Activated T-cell treated with anti-CD3 and anti-CD28 coated beads for 48 hours (primary cell): ENCODE measurements around the gene GPR176.

Source experiments
- DNase-seq: peaks from one replicate; pipeline ENCODE4 v3.0.0-alpha.2; 2020; ENCODE audit warnings: low read depth

The GPR176 gene

DNA sequence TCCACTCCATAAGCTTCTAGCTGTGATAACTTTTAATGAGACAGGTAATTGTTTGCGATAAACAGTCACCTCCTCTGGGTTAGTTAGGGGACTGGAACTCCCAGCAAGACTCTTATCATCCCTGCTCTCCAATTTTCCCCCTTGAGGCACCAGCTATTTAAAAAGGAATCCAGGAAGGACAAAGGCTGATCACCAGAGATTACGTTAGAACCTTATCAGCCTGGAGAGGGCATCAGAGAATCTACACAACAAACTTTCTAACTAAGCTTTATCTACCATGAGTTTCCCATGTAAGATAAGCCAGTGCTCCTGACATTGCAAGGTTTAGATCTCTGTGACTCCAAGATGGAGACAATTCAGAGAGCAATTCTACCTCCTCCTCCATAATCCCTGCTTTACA lies 31.3 kb downstream of the GPR176 start:
- DNase-seq = no peak

DNA sequence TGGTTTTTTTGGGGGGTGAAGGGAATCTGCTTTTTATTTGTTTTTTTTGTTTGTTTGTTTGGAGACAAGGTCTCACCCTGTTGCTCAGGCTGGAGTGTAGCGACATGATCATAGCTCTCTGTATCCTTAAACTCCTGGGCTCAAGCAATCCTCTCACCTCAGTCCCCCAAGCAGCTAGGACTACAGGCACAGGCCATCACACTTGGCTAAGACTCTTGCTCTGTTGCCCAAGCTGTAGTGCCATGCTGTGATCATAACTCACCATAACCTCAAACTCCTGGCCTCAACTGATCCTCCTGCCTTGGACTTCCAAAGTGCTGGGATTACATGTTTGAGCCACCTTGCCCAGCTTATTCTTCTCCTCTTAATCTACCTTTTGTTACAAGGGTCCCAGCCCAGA lies 31.8 kb downstream of the GPR176 start:
- DNase-seq = no peak

DNA sequence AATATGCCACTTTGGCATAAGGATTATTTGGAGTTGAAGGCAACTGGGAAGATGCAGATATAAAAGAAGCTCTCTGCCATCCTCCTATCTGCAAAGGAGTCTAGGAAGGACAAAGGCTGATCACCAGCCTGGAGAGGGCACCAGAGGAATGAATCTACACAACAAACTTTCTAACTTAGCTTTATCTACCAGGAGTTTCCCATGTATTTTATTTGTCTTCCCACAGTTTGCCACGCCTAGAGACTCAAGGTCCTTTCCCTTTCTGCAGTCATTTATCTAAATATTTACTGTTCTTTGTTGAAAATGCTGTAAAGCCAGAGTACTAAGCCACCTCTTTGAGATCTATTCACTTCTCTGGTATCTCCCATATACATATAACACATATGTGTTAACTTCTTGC lies 32.2 kb downstream of the GPR176 start:
- no peak for DNase-seq

DNA sequence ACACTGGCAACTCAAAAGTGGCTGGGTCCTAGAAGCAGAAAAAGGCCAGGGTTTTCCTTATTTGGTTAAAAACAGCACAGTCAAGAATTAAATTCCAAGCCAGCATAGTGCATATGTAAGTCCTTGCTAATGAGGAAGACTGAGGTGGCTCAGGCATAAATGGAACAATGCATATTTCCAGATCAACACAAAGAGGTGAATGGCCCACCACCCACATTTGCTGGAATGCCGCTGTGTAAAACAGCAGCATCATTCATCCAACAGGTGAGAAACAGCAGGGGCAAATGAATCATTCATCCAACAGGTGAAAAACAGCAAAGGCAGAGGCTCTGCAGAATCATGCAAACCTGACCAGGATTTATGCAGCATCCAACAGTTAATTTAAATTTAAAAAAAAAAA lies 32.9 kb downstream of the GPR176 start:
- DNase-seq = no peak

DNA sequence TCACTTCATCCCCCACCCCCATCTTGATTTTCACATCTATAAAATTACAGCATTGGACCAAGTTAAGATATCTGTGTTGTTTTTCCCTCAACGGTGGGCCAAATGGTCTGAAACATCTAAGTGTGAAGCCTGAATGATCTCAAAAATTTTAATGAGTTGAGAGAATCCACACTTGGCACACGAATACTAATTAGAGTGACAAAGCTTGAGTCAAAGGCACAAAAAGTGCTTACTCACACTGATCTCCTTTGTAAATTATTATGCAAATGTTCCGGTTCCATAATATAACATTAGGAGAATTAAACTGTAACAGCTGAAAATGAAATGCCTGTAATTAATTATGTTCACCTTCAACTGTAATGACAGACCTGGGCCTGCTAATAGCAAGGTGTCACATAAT lies 33.6 kb downstream of the GPR176 start:
- no peak for DNase-seq

DNA sequence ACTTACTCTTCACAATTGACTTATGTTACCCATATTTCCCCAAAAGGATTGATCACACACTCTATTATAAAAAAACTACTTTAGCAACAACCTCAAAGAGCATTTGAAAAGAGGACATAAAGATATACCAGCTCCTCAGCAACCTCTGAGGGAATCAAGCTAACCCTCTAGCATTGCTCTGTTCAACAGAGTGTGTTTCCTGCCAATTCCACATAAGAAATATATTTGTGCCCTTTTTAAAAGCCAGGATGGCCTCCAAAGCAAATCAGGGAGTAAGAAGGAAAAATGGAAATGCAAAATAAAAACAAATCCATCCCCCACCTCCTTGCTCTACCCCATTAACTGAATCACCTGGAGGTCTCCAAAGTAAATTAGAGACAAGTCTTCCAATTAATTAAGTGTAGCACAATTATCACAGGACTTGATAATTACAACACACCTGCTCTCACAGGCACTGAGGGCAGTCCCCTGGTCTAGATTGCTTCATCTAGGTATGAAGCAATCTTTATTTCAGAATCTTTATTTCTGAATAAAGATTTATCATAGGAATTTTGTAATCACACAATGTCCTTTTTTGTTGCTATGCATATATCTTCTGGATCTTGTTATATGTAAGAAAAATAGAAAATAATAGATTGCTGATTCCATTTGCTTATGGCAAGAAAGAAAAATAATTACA lies 34.8 kb downstream of the GPR176 start:
- DNase-seq = no peak

DNA sequence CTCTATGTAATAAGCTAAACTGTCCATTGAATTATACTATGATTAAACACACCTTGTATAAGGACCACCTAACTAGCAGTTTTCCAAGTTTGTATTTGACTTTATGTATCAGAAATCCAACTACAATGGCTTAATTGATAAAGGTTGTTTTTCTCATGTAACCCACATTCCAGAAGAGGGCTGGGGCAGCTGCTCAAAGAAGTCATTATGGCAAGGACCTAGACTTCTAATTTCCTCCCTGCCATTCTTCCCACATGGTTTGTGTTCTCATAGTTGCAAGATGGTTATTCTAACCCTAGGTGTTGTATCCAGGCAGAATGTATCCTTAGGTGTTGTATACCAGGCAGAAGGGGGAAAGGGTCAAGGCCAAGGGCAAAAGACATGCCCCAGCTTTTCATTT lies 35.7 kb downstream of the GPR176 start:
- DNase-seq = no peak

DNA sequence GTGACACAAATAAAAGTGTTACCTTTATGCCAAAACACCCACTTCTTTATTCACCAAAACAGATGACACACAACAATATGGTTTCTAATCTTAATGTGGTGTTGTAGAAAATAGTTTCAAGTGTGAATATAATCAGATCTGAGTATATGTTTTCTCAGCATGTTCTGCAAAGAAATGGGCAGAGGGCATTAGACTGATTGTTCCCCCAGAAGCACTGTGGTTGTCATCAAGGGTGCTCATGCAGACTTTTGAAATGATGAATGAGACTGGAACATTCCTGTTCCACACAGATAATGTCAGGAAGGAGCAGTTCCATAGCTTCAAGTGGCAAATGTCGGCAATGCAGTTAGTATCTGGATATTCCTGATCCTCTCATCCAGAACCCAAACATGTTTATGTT lies 37.5 kb downstream of the GPR176 start:
- DNase-seq = no peak

DNA sequence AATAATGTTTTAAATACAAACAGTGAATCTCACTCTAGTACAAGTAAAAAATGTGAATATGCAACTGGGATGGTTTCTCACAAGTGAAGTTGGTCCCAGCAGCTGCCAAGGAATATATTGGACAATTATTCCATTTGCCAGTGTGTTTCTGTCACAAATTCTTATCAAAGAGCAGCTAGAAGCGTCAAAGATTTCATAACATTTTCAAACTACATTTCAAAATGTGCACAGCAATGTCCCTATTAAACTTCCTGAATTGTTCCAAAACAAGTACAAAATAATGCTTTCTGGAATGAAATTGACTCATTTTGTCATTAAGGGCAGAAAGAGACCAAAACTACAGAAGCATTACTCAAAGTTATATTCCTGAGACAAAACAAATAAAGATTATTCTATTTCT lies 38.3 kb downstream of the GPR176 start:
- no peak for DNase-seq

DNA sequence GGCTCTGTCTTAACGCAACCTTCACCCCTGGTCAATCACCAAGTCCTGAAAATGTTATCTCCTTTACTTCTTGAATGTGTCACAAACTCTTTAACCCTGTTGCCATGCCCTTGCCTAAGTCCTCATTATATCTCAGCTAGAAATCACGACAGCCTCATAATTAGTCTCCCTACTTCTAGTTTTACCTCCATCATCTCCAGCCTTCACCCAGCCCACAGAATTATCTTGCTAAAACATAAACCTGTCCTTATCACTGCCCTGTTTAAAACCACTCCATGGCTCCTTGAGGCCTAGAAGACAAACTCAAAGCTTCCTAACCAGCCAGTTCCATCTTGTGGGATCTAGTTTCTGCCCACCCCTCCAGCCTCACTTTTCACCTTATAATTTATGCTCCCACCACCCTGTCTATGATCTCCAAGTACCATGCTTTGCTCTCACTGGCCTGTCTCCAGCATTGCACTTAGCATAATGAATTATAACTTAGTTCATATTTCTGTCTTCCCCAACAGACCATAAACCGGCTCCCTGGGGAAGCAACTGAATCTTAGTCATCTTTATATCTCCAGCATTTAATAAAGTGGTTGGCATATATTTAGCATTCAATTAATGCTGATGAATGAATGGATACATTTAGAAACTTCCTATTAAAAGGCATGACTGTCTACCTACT lies 39.2 kb downstream of the GPR176 start:
- no peak for DNase-seq

DNA sequence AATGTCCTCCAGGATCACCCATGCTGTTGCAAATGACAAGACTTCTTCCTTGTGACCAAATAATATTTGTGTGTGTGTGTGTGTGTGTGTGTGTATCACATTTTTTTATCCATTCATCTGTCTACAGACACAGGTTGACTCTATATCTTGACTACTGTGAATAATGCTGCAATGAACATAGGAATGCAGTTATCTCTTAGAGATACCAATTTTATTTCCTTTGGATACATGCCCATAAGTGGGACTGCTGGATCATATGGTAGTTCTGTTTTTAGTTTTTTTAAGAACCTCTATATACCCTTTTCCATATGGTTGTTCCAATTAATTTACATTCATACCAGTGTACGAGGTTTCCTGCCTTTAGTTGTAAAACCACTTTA lies 41.7 kb downstream of the GPR176 start:
- no peak for DNase-seq

DNA sequence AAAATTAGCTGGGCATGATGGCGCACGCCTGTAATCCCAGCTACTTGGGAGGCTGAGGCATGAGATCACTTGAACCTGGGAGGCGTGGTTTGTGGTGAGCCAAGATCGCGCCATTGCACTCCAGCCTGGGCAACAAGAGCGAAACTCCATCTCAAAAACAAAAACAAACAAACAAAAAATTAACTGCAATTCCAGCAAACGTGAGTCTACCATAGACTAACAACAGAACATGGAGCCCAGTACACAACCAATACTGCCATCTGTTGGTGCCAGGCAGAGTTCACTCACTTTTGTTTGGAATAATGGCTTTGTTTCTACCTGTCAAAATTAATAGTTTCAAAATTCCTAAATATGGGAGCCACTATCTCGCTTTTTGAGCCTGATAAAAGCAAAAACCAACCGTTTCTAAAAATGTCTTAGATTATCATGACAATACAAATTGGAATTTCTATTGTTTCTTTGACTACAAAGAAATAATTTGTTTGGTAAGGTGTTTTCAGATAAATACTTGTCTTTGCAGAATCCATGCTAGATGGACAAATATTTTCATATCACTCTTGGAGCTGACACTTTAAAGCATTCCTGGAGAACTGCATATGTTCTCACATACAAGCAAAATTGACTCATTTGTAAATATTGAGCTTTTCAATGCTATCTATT lies 45.0 kb downstream of the GPR176 start:
- DNase-seq = no peak

DNA sequence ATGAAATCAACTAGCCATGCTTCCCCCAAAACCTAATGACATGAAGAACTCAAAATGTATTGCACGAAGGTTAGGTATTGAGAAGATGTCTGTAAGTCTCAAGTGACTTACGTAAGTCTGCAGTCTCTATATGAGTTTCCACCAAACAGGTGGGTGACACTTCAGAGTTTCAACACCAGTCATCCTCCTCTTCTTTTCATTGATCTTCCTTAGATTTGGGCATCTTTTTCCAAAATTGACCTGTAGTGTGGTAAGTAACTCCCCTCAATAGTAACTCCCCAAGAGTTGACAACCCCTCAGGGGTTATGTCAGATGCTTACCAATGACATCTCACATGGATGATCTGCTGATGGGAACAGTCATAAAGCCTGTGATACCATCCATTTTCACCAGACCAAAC lies 46.1 kb downstream of the GPR176 start:
- no peak for DNase-seq

DNA sequence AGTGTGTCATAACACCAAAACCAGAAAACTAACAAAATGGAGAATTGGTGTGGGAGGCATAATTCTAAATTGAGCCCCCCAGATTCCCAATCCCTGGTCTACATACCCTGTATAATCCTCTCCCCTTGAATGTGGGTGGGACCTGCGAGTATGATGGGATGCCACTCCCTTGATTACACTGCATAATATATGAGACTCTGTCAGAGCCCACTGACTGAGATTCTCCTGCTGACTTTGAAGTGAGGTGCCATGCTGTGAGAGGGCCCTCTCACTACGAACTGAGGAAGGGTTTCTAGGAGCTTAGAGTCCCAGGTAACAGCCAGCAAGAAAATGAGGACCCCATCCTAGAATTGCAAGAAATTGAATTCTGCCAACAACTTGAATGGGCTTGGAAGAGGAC lies 49.5 kb downstream of the GPR176 start:
- no peak for DNase-seq

DNA sequence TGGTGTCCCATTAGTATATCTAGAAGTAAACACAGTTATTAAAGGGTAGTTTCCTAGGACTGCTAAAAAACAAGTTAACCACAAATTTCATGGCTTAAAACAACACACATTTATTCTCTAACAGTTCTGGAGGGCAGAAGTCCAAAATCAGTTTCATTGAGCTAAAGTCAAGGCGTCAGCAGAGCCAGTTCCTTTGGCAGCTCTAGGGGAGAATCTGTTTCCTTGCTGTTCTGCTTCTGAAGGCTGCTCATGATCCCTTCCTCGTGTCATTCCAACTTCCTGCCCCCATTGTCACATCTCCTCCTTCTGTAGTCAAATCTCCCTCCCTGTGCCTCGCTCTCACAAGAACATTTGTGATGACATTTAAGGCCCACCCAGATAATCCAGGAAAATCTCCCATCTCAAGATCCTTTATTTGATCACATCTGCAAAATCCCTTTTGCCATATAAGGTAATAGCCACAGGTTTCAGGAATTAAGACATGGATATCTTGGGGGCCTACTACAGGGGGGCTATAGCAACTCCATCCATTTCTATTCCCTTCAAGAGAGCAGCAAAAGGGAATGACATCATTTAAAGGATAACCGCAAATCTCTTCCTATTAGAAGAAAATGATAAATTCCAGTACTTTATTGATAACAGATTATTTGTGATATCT lies 50.1 kb downstream of the GPR176 start:
- DNase-seq = no peak

DNA sequence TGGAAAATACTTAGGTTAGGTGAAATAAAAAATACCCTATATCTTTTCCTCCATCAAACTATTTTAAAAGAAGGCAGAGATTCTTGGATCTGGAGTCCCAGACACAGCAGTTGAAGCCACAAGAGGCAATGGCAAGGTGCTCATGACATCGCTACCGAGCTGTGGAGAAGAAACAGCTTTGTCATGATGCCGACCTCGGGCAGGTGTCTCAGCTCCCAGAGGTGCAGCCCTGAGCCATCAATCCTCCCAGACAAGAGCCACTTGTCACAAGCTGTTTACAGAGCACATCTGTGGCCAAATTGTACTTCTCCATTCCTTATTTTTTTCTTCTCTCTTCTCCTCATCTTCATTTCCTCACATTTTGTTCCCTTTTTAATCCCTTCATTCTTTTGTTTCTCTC lies 50.8 kb downstream of the GPR176 start:
- DNase-seq = no peak

DNA sequence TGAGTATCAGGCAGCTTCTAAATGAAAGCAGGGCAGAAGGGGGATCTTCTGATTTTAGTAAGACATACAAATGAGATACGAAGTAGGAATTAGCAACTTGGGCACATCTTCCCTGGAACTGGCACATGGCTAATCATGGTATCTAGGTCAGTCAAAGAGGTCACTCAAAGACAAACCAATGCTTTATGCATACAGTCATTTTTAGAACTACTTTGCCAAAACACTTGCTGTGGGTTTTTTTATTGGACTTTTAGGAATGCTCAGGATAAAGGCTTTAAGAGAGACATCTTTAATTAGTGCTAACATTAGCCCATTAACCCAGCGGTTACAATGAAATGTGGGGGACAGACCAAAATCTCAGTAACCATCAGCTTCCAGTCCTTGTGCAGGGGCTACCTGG lies 51.7 kb downstream of the GPR176 start:
- no peak for DNase-seq

DNA sequence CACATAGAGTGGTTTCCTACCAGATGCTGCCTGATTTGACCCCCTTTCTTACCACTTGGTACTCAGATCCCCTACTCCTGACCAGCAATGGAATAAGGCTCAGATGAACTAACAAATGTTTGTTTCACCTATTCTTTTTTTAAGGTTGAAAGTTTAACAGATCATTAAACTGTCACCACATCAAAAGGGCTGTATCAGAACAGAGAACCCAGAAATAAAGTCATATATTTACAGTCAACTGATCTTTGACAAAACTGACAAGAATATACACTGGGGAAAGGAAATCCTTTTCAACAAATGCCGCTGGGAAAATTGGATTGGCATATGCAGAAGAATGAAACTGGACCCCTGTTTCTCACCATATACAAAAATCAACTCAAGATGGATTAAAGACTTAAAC lies 56.0 kb downstream of the GPR176 start:
- DNase-seq = no peak

DNA sequence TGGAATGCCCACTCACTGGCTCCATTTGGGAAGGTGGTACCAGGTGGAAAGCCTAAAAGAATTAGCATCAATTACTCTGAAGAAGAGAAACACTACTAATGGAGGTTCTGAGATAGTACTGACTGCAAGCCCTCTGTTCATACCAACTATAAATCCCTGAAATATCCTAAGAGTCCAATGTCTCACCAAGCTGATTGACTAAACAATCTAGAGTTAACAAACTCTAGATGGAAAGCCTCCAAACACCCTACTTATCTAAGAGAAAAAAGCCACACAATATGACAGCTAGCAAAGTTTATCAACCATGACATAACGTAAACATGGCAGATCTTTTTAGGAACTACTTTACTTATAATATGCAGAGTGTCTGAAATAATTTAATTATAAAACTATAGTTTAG lies 59.2 kb downstream of the GPR176 start:
- DNase-seq = no peak

DNA sequence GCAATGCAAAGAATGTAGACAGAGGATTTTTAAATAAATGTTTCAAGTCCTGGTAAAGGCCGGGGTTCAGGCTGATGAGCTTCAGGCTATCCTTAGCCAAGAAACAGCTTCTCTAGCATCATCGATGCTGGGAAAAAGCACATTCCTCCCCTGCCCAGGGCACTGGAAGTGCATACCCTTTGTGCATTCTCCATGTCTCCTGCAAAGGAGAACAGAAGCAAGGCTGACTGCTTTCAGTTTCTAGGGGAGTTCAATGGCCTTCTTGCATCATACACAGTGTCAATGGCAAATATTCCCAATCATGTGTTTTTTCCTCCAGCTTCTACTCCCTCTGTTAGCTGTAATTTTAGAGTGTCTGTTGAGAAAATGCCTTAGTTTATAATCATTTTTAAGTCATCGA lies 59.9 kb downstream of the GPR176 start:
- no peak for DNase-seq

DNA sequence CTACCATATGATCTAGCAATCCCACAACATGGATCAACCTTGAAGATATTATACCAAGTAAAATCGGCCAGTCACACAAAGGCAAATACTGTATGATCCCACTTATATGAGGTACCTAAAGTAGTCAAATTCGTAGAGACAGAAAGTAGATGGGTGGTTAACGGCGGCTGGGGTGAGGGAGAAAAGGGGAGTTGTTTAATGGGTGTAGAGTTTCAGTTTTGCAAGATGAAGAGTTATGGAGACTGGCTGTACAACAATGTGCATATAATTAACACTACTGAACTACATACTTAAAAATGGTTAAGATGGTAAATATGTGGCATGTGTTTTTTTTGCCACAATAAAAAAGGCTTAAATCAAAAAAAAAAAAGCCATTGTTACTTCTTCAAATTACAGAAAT lies 60.4 kb downstream of the GPR176 start:
- DNase-seq = no peak

DNA sequence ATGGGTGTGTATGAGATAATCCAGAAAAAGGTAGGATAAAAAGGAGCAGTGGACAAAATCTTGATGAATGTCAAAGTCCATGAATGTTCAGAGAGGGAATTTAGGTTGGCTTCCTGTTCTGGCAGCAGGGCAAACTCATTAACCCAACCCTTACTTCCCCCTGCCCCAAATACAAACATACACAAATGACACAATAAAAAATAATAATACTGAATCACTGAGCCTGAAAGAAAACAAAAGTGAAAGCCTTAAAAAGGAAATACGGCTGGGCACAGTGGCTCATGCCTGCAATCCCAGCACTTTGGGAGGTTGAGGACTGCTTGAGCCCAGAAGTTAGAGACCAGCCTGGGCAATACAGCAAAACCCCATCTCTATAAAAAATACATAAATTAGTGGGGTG lies 62.9 kb downstream of the GPR176 start:
- no peak for DNase-seq

DNA sequence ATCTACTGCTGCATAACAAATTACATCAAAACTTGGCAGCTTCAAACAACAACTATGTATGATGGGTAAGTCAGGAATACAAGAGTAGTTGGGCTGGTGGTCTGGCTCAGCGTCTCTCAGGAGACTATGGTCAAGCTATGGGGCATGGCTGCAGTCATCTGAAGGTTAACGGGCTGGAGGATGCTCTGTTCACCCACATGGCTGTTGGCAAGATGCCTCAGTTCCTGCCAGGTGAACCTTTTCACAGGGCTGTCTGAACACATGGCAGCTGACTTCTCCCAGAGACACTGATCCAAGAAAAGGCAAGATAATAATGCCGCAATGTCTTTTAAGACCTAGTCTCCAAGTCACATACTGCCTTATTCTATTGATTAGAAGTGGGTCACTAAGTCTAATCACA lies 63.7 kb downstream of the GPR176 start:
- DNase-seq = no peak
